Keratinocyte (primary cell): ENCODE results near the gene CFI. TPM values are rescaled to one million over a fixed set of nuclear protein-coding genes. Genes with fewer than 3 reads are reported as not detected.
A peak's percentile ranks its signal among the peaks of the same experiment; 100 is the strongest.

ENCODE experiments used
- DNase-seq: peaks from one replicate; pipeline ENCODE4 v3.0.0-alpha.2; 2011; ENCODE audit warnings: low read depth, missing footprints, low spot score
- FAIRE-seq: peaks from 2 replicates; lab custom pipeline; 2011; peaks lifted over from hg19 to GRCh38; lab: Jason Lieb, UNC
- H2AFZ ChIP-seq: 2 replicates; pipeline ENCODE4 v1.6.0; 2012; ENCODE audit warnings: low read length, control low read depth, inconsistent platforms; ENCODE audit not compliant: control insufficient read depth
- H3K27ac ChIP-seq: 2 replicates; pipeline ENCODE4 v1.5.1; 2011; ENCODE audit warnings: low read length; ENCODE audit not compliant: control insufficient read depth, insufficient read depth
- H3K27me3 ChIP-seq: 3 replicates; pipeline ENCODE4 v1.6.0; 2011; ENCODE audit warnings: low read length; ENCODE audit not compliant: control insufficient read depth, insufficient read depth; ENCODE audit errors: extremely low read depth
- H3K36me3 ChIP-seq, 2 experiments: 2 replicates in 1 of 2; 3 replicates in 1 of 2; pipeline ENCODE4 v1.5.1; 2011; ENCODE audit warnings: low read length in 2 of 2, mild to moderate bottlenecking in 1 of 2; ENCODE audit not compliant: control insufficient read depth in 2 of 2, insufficient read depth in 2 of 2; ENCODE audit errors: extremely low read depth in 1 of 2
- H3K4me1 ChIP-seq: 3 replicates; pipeline ENCODE4 v1.5.1; 2011; ENCODE audit warnings: low read length; ENCODE audit not compliant: control insufficient read depth, insufficient read depth; ENCODE audit errors: extremely low read depth
- H3K4me2 ChIP-seq: 3 replicates; pipeline ENCODE4 v1.6.0; 2011; ENCODE audit warnings: low read depth, low read length; ENCODE audit not compliant: control insufficient read depth, insufficient read depth; ENCODE audit errors: extremely low read depth
- H3K4me3 ChIP-seq, 3 experiments: fragments of 200-600 bp in 1 of 3; sonication (generic) in 1 of 3; 2 replicates in 2 of 3; 3 replicates in 1 of 3; pipeline ENCODE4 v1.5.1; 2011 to 2016; ENCODE audit warnings: low read length in 3 of 3, mild to moderate bottlenecking in 3 of 3, control low read depth in 2 of 3, inconsistent platforms in 1 of 3, low read depth in 1 of 3, mixed read lengths in 1 of 3, mixed run types in 1 of 3, moderate library complexity in 1 of 3; ENCODE audit not compliant: control insufficient read depth in 2 of 3, insufficient read depth in 2 of 3; ENCODE audit errors: extremely low read depth in 1 of 3
- H3K79me2 ChIP-seq: 2 replicates; pipeline ENCODE4 v1.6.0; 2012; ENCODE audit warnings: low read length; ENCODE audit not compliant: control insufficient read depth, insufficient read depth
- H3K9ac ChIP-seq: 3 replicates; pipeline ENCODE4 v1.6.0; 2011; ENCODE audit warnings: low read length; ENCODE audit not compliant: control insufficient read depth, insufficient read depth; ENCODE audit errors: extremely low read depth
- H3K9me1 ChIP-seq: 3 replicates; pipeline ENCODE4 v1.6.0; 2011; ENCODE audit warnings: low read length; ENCODE audit not compliant: control insufficient read depth, insufficient read depth; ENCODE audit errors: extremely low read depth
- H3K9me3 ChIP-seq: 2 replicates; pipeline ENCODE4 v1.5.1; 2012; ENCODE audit warnings: low read depth, low read length; ENCODE audit not compliant: control insufficient read depth
- H4K20me1 ChIP-seq: 3 replicates; pipeline ENCODE4 v1.6.0; 2011; ENCODE audit warnings: low read length; ENCODE audit not compliant: control insufficient read depth, insufficient read depth; ENCODE audit errors: extremely low read depth
- EZH2 ChIP-seq: IDR thresholded peaks from one replicate; pipeline ENCODE4 v1.6.1; 2012; ENCODE audit warnings: inconsistent platforms, mild to moderate bottlenecking, low read length, moderate library complexity
- dilution Hi-C: fragments of 300-500 bp; cut with MboI; formaldehyde crosslinking; loops from one replicate; pipeline ENCODE4 v1.7.0; 2020; ENCODE audit warnings: low sequenced_read_pairs; ENCODE audit not compliant: extremely low pct_ligation_motif_present
- polyA plus RNA-seq, 5 experiments: library from polyadenylated mRNA; depleted of rRNA in 3 of 5; stranded (reverse) in 3 of 5; stranded (forward) in 1 of 5; unstranded in 1 of 5; fragments of >200 nt; gene quantifications; 1 replicate in 1 of 5; 2 replicates in 3 of 5; 3 replicates in 1 of 5; pipeline versions ENCODE4 v1.2.1 to v1.2.3, GENCODE V29; 2011 to 2012; ENCODE audit warnings: missing spikeins in 2 of 5, low read depth in 1 of 5, low replicate concordance in 1 of 5
- TF ChIP-seq, protein P1 (sequence below), 3 experiments: IDR thresholded peaks in 1 of 3; conservative IDR thresholded peaks in 1 of 3; optimal IDR thresholded peaks in 1 of 3; 2 replicates in 2 of 3; 3 replicates in 1 of 3; pipeline versions ENCODE3 to v1.5.1; 2011; ENCODE audit warnings: low read length in 3 of 3, mild to moderate bottlenecking in 3 of 3, moderate library complexity in 2 of 3, control low read depth in 1 of 3, inconsistent platforms in 1 of 3; ENCODE audit not compliant: insufficient read depth in 2 of 3; ENCODE audit errors: extremely low read depth in 1 of 3

Gene CFI
- polyA plus RNA-seq, 1 donor (not counting 4 experiments of a cell fraction or from before 2014, with no cell fraction given): not detected

DNA sequence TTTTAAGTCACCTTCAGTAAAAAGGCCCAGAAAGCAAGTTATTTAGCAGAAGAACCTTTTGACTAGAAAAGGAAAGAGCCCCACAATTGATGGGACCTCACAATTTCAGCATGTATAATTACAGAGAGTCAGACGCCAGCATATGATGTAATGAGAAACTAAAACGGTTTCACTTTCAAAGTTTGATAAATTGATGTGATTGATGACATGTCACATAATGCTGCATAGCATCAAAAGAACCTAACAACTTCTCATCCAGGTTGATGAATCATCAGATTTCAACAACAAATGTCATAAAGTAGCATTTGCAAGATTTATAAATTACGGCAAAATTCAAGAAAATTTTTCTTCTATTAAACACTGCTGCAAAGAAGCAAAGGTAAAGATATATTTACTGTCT, 9.9 kb upstream of the CFI start:
- dilution Hi-C loops: no loop called here
- Histone ChIP-seq H3K9ac (no peak overlapping the region), H4K20me1 (no peaks in the 10 kb centered on the region), H3K4me1 (peaks cover 4% of the 10 kb centered on the region), H3K27ac (no peak overlapping the region), H3K4me2 (peak overlapping the region; percentile 3), H3K9me1 (no peaks in the 10 kb centered on the region), H3K27me3 (no peaks in the 10 kb centered on the region), H2AFZ (no peak overlapping the region), H3K79me2 (peaks cover 12% of the 10 kb centered on the region), H3K4me3 (no peak overlapping the region), H3K9me3 (no peaks in the 10 kb centered on the region), H3K36me3 (no peaks in the 10 kb centered on the region)
- FAIRE-seq (no peak), DNase-seq (no peak)
- no peak for TF ChIP-seq EZH2
- TF ChIP-seq, protein P1, sequence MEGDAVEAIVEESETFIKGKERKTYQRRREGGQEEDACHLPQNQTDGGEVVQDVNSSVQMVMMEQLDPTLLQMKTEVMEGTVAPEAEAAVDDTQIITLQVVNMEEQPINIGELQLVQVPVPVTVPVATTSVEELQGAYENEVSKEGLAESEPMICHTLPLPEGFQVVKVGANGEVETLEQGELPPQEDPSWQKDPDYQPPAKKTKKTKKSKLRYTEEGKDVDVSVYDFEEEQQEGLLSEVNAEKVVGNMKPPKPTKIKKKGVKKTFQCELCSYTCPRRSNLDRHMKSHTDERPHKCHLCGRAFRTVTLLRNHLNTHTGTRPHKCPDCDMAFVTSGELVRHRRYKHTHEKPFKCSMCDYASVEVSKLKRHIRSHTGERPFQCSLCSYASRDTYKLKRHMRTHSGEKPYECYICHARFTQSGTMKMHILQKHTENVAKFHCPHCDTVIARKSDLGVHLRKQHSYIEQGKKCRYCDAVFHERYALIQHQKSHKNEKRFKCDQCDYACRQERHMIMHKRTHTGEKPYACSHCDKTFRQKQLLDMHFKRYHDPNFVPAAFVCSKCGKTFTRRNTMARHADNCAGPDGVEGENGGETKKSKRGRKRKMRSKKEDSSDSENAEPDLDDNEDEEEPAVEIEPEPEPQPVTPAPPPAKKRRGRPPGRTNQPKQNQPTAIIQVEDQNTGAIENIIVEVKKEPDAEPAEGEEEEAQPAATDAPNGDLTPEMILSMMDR (optimal IDR thresholded peaks at IDR 0.05 in 1 of 3, IDR thresholded peaks at IDR 0.05 in 1 of 3, conservative IDR thresholded peaks at IDR 0.05 in 1 of 3; ENCODE audit: extremely low read depth in 1 of 3, insufficient read depth in 2 of 3, low read length in 3 of 3): no peak

DNA sequence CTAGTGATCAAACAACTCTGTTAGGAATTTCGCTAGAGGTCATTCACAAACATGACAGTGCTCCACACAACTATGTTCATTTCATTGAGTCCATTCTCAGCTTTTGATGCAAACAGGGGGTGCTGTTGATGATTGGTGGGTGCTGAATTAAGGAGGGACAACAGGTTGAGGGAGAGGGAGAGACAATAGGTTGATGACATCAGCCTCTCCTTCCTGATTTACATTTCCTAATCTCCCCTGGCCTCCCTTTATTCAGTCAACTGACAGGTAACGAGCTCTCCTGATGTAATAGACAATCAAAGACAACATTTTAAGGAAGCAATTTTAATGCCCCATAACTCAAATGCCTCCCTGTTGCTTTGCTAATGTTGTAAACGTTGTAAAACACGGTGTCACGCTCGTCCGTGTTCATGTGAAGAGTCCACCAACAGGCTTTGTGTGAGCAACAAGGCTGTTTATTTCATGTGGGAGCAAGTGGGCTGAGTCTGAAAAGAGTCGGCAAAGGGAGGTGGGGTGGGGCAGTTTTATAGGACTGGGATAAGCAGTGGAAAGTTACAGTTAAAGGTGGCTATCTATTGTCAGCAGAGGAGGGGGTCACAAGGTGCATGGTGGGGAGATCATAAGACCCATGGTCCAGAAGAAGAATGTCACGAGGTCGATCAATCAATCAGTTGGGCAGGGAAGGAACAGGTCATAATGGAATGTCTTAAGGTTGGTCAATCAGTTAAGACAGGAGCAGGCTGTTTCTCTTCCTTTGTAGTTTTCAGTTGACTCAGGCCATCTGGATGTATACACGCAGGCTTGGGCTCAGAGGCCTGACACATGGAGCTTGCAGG, 9.0 kb upstream of the CFI start:
- H3K9ac ChIP-seq: no peak overlapping the region
- no peak overlapping the region for H3K4me3 ChIP-seq
- DNase-seq (no peak), FAIRE-seq (no peak)
- H3K4me1 ChIP-seq: no peaks in the 10 kb centered on the region
- H4K20me1 ChIP-seq: no peaks in the 10 kb centered on the region
- dilution Hi-C loops: no loop called here
- H3K4me2 ChIP-seq: no peak overlapping the region
- H3K9me3 ChIP-seq: no peaks in the 10 kb centered on the region
- H3K36me3 ChIP-seq: no peaks in the 10 kb centered on the region
- no peak overlapping the region for H2AFZ ChIP-seq
- H3K27me3 ChIP-seq: no peaks in the 10 kb centered on the region
- H3K9me1 ChIP-seq: no peaks in the 10 kb centered on the region
- peaks cover 2% of the 10 kb centered on the region for H3K79me2 ChIP-seq
- no peak for TF ChIP-seq EZH2
- TF ChIP-seq, protein P1 (optimal IDR thresholded peaks at IDR 0.05 in 1 of 3, IDR thresholded peaks at IDR 0.05 in 1 of 3, conservative IDR thresholded peaks at IDR 0.05 in 1 of 3; ENCODE audit: extremely low read depth in 1 of 3, insufficient read depth in 2 of 3, low read length in 3 of 3): no peak
- no peak overlapping the region for H3K27ac ChIP-seq
